Tibial nerve (tissue), 4 donors: ENCODE measurements around the gene CFAP70. TPM values are rescaled to one million over a fixed set of nuclear protein-coding genes. Genes with fewer than 3 reads are reported as not detected.

ENCODE experiments used
- DNase-seq, 2 donors: peaks; one replicate each; pipeline ENCODE4 v3.0.0-alpha.2; 2019; ENCODE audit warnings: low spot score in 2 of 2
- H3K27ac ChIP-seq, 4 donors: fragments of 200-600 bp; sonication (generic) in 3 of 4; one replicate each; pipeline ENCODE4 v1.5.1; 2017 to 2019; ENCODE audit warnings: mild to moderate bottlenecking in 1 of 4
- H3K27me3 ChIP-seq, 2 donors: fragments of 200-600 bp; sonication (generic) in 1 of 2; one replicate each; pipeline versions ENCODE4 v1.5.1 to v1.6.0; 2017 to 2019
- H3K36me3 ChIP-seq, 3 donors: fragments of 200-600 bp; sonication (generic); one replicate each; pipeline ENCODE4 v1.5.1; 2018 to 2019
- H3K4me1 ChIP-seq, 4 donors: fragments of 200-600 bp; sonication (generic) in 3 of 4; one replicate each; pipeline ENCODE4 v1.5.1; 2017 to 2019
- H3K4me3 ChIP-seq, 4 donors: fragments of 200-600 bp; sonication (generic) in 3 of 4; one replicate each; pipeline ENCODE4 v1.5.1; 2017 to 2019; ENCODE audit warnings: mild to moderate bottlenecking in 1 of 4, moderate library complexity in 1 of 4
- H3K9me3 ChIP-seq, 4 donors: fragments of 200-600 bp; sonication (generic) in 3 of 4; one replicate each; pipeline ENCODE4 v1.5.1; 2017 to 2019
- EP300 ChIP-seq, 2 donors: sonication (generic); formaldehyde crosslinking; IDR thresholded peaks; one replicate each; pipeline ENCODE4 v1.6.1; 2017; ENCODE audit warnings: antibody characterized with exemption in 2 of 2, mild to moderate bottlenecking in 1 of 2
- POLR2A ChIP-seq, 2 donors: fragments of 450-650 bp; IDR thresholded peaks; one replicate each; pipeline ENCODE4 v1.6.1; 2017; ENCODE audit warnings: antibody characterized with exemption in 2 of 2, mild to moderate bottlenecking in 2 of 2, moderate library complexity in 2 of 2
- WGBS, 2 donors: methylation state at CpG; one replicate each; pipeline ENCODE4 v1.1.5; 2018; 5-methylcytosine and 5-hydroxymethylcytosine counted together
- total RNA-seq, 4 donors: library from RNA; depleted of rRNA; stranded (reverse); fragments of >200 nt; gene quantifications; one replicate each; pipeline ENCODE4 v1.1.0, GENCODE V29; 2016
- TF ChIP-seq, protein P1 (sequence below), 5 experiments: fragments of 200-600 bp in 3 of 5; fragments of 450-650 bp in 2 of 5; sonication (generic) in 3 of 5; IDR thresholded peaks; one replicate each; pipeline ENCODE4 v1.5.1; 2016 to 2019; ENCODE audit warnings: antibody characterized with exemption in 5 of 5, mild to moderate bottlenecking in 3 of 5, moderate library complexity in 2 of 5

CFAP70 gene
- total RNA-seq, 4 donors from 2014 or later = 3.8 to 14.9 (median 6.6) TPM

DNA sequence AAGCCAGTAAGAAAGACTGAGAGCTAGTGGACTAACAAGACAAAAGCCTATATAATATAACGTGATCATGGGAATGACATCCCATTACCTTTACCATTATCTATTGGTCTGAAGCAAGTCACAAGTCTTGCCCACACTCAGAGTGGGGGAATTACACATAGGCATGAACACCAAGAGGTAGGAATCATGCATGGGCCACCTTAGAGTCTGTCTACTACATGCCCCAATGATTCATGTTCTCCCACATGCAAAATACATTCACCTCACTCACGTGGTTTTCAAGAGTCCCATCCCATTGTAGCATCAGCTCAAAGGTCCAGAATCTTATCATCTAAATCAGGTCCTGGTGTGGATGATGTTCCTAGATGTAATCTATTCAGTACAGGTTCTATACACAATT is 141.0 kb downstream of the CFAP70 start:
- peaks cover 0 to 3% (median 0%) of the 10 kb centered on the region in 4 donors for H3K4me1 ChIP-seq
- DNase-seq = no peak
- no peaks in the 10 kb centered on the region for H3K9me3 ChIP-seq
- H3K27me3 ChIP-seq = no peaks in the 10 kb centered on the region
- 100% methylated on average over 2 of the region's 2 CpGs for WGBS, 2 donors
- TF ChIP-seq, protein P1, sequence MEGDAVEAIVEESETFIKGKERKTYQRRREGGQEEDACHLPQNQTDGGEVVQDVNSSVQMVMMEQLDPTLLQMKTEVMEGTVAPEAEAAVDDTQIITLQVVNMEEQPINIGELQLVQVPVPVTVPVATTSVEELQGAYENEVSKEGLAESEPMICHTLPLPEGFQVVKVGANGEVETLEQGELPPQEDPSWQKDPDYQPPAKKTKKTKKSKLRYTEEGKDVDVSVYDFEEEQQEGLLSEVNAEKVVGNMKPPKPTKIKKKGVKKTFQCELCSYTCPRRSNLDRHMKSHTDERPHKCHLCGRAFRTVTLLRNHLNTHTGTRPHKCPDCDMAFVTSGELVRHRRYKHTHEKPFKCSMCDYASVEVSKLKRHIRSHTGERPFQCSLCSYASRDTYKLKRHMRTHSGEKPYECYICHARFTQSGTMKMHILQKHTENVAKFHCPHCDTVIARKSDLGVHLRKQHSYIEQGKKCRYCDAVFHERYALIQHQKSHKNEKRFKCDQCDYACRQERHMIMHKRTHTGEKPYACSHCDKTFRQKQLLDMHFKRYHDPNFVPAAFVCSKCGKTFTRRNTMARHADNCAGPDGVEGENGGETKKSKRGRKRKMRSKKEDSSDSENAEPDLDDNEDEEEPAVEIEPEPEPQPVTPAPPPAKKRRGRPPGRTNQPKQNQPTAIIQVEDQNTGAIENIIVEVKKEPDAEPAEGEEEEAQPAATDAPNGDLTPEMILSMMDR (IDR thresholded peaks at IDR 0.05) = no peak
- TF ChIP-seq POLR2A (IDR thresholded peaks at IDR 0.05) = no peak
- TF ChIP-seq EP300 (IDR thresholded peaks at IDR 0.05) = no peak
- H3K36me3 ChIP-seq = peaks cover 0 to 31% (median 0%) of the 10 kb centered on the region in 3 donors
- no peak overlapping the region for H3K4me3 ChIP-seq
- H3K27ac ChIP-seq = no peak overlapping the region

DNA sequence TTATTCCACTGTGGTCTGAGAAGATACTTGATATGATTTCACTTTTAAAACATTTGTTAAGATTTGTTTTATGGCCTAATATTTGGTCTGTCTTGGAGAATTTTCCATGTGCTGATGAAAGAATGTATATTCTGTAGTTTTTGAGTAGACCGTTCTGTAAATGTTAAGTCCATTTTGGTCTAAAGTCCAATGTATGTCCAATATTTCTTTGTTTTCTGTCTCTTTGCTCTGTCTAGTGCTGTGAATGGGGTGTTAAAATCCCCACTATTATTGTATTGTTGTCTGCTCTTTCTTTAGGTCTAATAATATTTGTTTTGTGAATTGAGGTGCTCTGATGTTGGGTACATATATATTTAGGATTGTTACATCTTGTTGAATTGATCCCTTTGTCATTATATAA is 142.9 kb downstream of the CFAP70 start:
- 73 to 86% methylated on average over 1 of the region's 1 CpG for WGBS, 2 donors
- no peak overlapping the region for H3K27ac ChIP-seq
- TF ChIP-seq, protein P1 (IDR thresholded peaks at IDR 0.05) = no peak
- TF ChIP-seq POLR2A (IDR thresholded peaks at IDR 0.05) (no peak), EP300 (IDR thresholded peaks at IDR 0.05) (no peak)

DNA sequence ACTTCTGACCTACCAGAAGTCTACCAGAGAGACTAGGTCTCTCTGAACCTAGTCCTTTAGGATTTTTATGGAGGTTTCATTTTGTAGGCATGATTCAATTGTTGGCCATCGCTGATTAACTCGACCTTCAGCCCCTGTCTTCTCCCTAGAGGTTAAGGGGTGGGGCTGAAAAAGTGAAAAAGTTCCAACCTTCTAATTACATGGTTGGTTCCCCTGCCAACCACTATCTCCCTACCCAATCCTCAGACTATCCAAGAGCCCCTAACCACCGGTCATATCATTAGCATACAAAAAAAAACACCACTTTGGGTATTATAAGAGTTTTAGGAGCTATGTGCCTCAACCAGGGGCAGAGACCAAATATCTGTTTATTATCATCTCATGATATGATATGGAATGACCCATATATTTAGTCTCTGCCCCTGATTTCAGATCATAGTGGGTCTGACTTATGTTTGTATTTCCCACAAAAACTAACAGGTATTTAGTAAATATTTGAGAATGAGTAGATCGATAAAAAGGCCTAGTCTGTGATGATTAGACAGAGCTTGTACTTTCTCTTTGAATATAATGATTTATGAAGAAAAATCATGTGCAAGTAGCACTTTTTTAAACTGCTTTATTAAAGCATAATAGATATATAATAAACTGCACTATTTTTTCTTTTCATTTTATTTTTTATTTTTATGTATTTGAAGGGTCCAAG is 147.4 kb downstream of the CFAP70 start:
- DNase-seq = no peak
- Histone ChIP-seq H3K36me3 (peaks cover 0 to 63% (median 2%) of the 10 kb centered on the region in 3 donors), H3K4me1 (no peaks in the 10 kb centered on the region), H3K9me3 (no peaks in the 10 kb centered on the region), H3K4me3 (no peak overlapping the region), H3K27me3 (no peaks in the 10 kb centered on the region), H3K27ac (no peak overlapping the region)
- 68 to 81% methylated on average over 4 of the region's 4 CpGs for WGBS, 2 donors
- TF ChIP-seq POLR2A (IDR thresholded peaks at IDR 0.05) (no peak), EP300 (IDR thresholded peaks at IDR 0.05) (no peak)
- TF ChIP-seq, protein P1 (IDR thresholded peaks at IDR 0.05) = no peak

More for the DNA sequence above, 142.9 kb downstream of the CFAP70 start:
- no peak for DNase-seq
- Histone ChIP-seq H3K9me3 (no peaks in the 10 kb centered on the region), H3K36me3 (peaks cover 0 to 46% (median 0%) of the 10 kb centered on the region in 3 donors), H3K4me3 (no peak overlapping the region), H3K4me1 (peaks cover 0 to 3% (median 0%) of the 10 kb centered on the region in 4 donors), H3K27me3 (no peaks in the 10 kb centered on the region)

DNA sequence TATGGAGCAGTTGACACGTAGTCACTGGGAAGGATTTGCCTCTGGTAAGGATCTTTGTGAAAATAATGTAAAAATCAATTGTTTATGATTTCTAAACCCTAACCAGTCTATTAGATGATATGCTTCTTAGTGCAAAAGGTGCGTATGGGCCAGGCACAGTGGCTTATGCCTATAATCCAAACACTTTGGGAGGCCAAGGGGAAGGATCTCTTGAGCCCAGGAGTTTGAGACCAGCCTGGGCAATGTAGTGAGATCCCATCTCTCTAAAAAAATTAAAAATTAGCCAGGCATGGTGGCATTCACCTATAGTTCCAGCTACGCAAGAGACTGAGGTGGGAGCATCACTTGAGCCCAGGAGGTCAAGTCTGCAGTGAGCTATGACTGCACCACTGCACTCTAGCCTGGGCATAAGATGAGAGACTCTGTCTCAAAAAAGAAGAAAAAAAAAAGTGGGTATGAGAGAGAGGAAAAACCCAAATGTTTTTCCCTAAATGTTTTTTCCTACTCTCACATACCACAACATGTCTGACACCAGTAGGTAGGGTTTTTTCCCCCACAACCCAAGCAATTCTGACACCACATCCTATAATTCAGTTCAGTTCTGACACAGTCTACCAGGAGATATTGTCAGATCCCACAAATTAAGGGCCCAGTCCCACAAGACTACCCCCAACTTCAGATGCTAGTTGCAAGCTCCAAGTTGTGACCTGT is 148.1 kb downstream of the CFAP70 start:
- Histone ChIP-seq H3K27ac (no peak overlapping the region), H3K4me1 (no peaks in the 10 kb centered on the region)
- 98 to 99% methylated on average over 3 of the region's 3 CpGs for WGBS, 2 donors

More for the DNA sequence above, 148.1 kb downstream of the CFAP70 start:
- H3K9me3 ChIP-seq = no peaks in the 10 kb centered on the region
- no peak overlapping the region for H3K4me3 ChIP-seq
- no peaks in the 10 kb centered on the region for H3K27me3 ChIP-seq
- no peak for TF ChIP-seq EP300 (IDR thresholded peaks at IDR 0.05)
- TF ChIP-seq, protein P1 (IDR thresholded peaks at IDR 0.05) = no peak
- TF ChIP-seq POLR2A (IDR thresholded peaks at IDR 0.05) = no peak
- peaks cover 0 to 69% (median 2%) of the 10 kb centered on the region in 3 donors for H3K36me3 ChIP-seq
- DNase-seq = no peak
